Measurements from ENCODE around the gene CLSTN2. TPM values are rescaled to one million over a fixed set of nuclear protein-coding genes. Genes with fewer than 3 reads are reported as not detected.

Gene CLSTN2
- total RNA-seq, 4 donors from 2014 or later = 2.7 to 5.0 (median 3.1) TPM

GRCh38 chr3:140022066-140022770, 87.2 kb downstream of the CLSTN2 start:
- Histone ChIP-seq H3K9me3 (no peaks in the 10 kb centered on the region), H3K4me3 (no peak overlapping the region), H3K27ac (no peak overlapping the region), H3K27me3 (no peaks in the 10 kb centered on the region), H3K4me1 (no peaks in the 10 kb centered on the region), H3K36me3 (no peaks in the 10 kb centered on the region)
- no peak for TF ChIP-seq CTCF (IDR thresholded peaks at IDR 0.05)
- TF ChIP-seq POLR2A (IDR thresholded peaks at IDR 0.05) = no peak
- no peak for DNase-seq

- no peaks in the 10 kb centered on the region for H3K9me3 ChIP-seq
- H3K27me3 ChIP-seq = no peaks in the 10 kb centered on the region
- DNase-seq = no peak
- H3K36me3 ChIP-seq = no peaks in the 10 kb centered on the region
- H3K4me3 ChIP-seq = no peak overlapping the region
- H3K27ac ChIP-seq = no peak overlapping the region
- no peaks in the 10 kb centered on the region for H3K4me1 ChIP-seq
- TF ChIP-seq POLR2A (IDR thresholded peaks at IDR 0.05) (no peak), CTCF (IDR thresholded peaks at IDR 0.05) (no peak)
These were observed 88.9 kb downstream of the CLSTN2 start for GRCh38 chr3:140023616-140024530.

- no peaks in the 10 kb centered on the region for H3K36me3 ChIP-seq
- H3K9me3 ChIP-seq = no peaks in the 10 kb centered on the region
- no peak overlapping the region for H3K4me3 ChIP-seq
- TF ChIP-seq POLR2A (IDR thresholded peaks at IDR 0.05) (no peak), CTCF (IDR thresholded peaks at IDR 0.05) (no peak)
- H3K27ac ChIP-seq = no peak overlapping the region
- no peaks in the 10 kb centered on the region for H3K27me3 ChIP-seq
- no peaks in the 10 kb centered on the region for H3K4me1 ChIP-seq
- DNase-seq = no peak
These were observed 96.2 kb downstream of the CLSTN2 start for GRCh38 chr3:140031170-140031569.

GRCh38 chr3:140034058-140034457, 99.1 kb downstream of the CLSTN2 start:
- Histone ChIP-seq H3K4me3 (no peak overlapping the region), H3K4me1 (no peaks in the 10 kb centered on the region), H3K36me3 (no peaks in the 10 kb centered on the region), H3K9me3 (no peaks in the 10 kb centered on the region), H3K27ac (no peak overlapping the region), H3K27me3 (no peaks in the 10 kb centered on the region)
- no peak for DNase-seq
- TF ChIP-seq CTCF (IDR thresholded peaks at IDR 0.05) = no peak
- no peak for TF ChIP-seq POLR2A (IDR thresholded peaks at IDR 0.05)

GRCh38 chr3:140035871-140036270, 100.9 kb downstream of the CLSTN2 start:
- Histone ChIP-seq H3K9me3 (no peaks in the 10 kb centered on the region), H3K27me3 (no peaks in the 10 kb centered on the region), H3K4me3 (no peak overlapping the region), H3K27ac (no peak overlapping the region), H3K4me1 (no peaks in the 10 kb centered on the region), H3K36me3 (no peaks in the 10 kb centered on the region)
- no peak for TF ChIP-seq POLR2A (IDR thresholded peaks at IDR 0.05)
- TF ChIP-seq CTCF (IDR thresholded peaks at IDR 0.05) = no peak
- DNase-seq = no peak
